Stomach (tissue), 9 donors: Measurements from ENCODE around the gene ZNF180. TPM values are rescaled to one million over a fixed set of nuclear protein-coding genes. Genes with fewer than 3 reads are reported as not detected.
A peak's percentile ranks its signal among the peaks of the same experiment; 100 is the strongest.

ENCODE experiments used
- DNase-seq, 2 donors: peaks; one replicate each; pipeline versions ENCODE4 v3.0.0 to v3.0.0-alpha.2; 2013 to 2019
- H3K27ac ChIP-seq, 5 donors: fragments of 200-600 bp in 4 of 5; sonication (generic) in 4 of 5; one replicate each; pipeline ENCODE4 v1.5.1; 2013 to 2019; ENCODE audit warnings: mild to moderate bottlenecking in 1 of 5, moderate library complexity in 1 of 5
- H3K27me3 ChIP-seq, 3 donors: fragments of 200-600 bp; sonication (generic); one replicate each; pipeline ENCODE4 v1.5.1; 2017 to 2019; ENCODE audit warnings: mixed run types in 1 of 3
- H3K36me3 ChIP-seq, 4 donors: fragments of 200-600 bp; sonication (generic); 1 replicate in 3 of 4; 2 replicates in 1 of 4; pipeline ENCODE4 v1.5.1; 2016 to 2019
- H3K4me1 ChIP-seq, 4 donors: fragments of 200-600 bp; sonication (generic); one replicate each; pipeline ENCODE4 v1.5.1; 2016 to 2019
- H3K4me3 ChIP-seq, 4 donors: fragments of 200-600 bp; sonication (generic) in 3 of 4; one replicate each; pipeline ENCODE4 v1.5.1; 2016 to 2019; ENCODE audit warnings: mild to moderate bottlenecking in 1 of 4
- H3K9me3 ChIP-seq, 4 donors: fragments of 200-600 bp; sonication (generic); one replicate each; pipeline ENCODE4 v1.5.1; 2016 to 2019
- EP300 ChIP-seq: sonication (generic); formaldehyde crosslinking; IDR thresholded peaks from one replicate; pipeline ENCODE4 v1.6.1; 2017; ENCODE audit warnings: antibody characterized with exemption
- POLR2A ChIP-seq, 4 donors: fragments of 450-650 bp; IDR thresholded peaks; one replicate each; pipeline ENCODE4 v1.6.1; 2016; ENCODE audit warnings: antibody characterized with exemption in 4 of 4, control low read depth in 2 of 4, mild to moderate bottlenecking in 1 of 4, moderate library complexity in 1 of 4
- POLR2AphosphoS5 ChIP-seq, 3 donors: sonication (generic); formaldehyde crosslinking; IDR thresholded peaks; one replicate each; pipeline ENCODE4 v1.6.1; 2016; ENCODE audit warnings: antibody characterized with exemption in 3 of 3
- WGBS, 5 donors: extraction: QIAGEN DNeasy Blood & Tissue Kit in 3 of 5; methylation state at CpG; one replicate each; pipeline versions ENCODE4 v1.1.5 to v1.1.7; 2013 to 2018; 5-methylcytosine and 5-hydroxymethylcytosine counted together
- intact Hi-C: fragments of 100-400 bp; cut with DNase I; formaldehyde crosslinking; loops from one replicate; pipeline ENCODE4 v1.15.1; 2023; ENCODE audit warnings: low total_unique reads
- polyA plus RNA-seq, 3 donors: library from polyadenylated mRNA; stranded (reverse); fragments of 200-250 nt; gene quantifications; one replicate each; pipeline ENCODE4 v1.2.3, GENCODE V29; 2013
- total RNA-seq, 5 donors: library from RNA; depleted of rRNA; stranded (reverse); fragments of >200 nt; gene quantifications; one replicate each; pipeline versions ENCODE4 v1.1.0 to v1.2.3, GENCODE V29; 2014 to 2016
- TF ChIP-seq, protein P1 (sequence below), 7 experiments: fragments of 450-650 bp in 4 of 7; fragments of 200-600 bp in 3 of 7; sonication (generic) in 3 of 7; IDR thresholded peaks; one replicate each; pipeline ENCODE4 v1.5.1; 2016 to 2019; ENCODE audit warnings: antibody characterized with exemption in 7 of 7, control low read depth in 2 of 7, mild to moderate bottlenecking in 1 of 7
- donor health status: healthy with polysubstance abuse.
- donor health status: Bipolar disorder and iron deficiency.
- donor health status: healthy.

Gene ZNF180
- total and polyA plus RNA-seq, 8 donors = 0.58 to 94.7 (median 7.3) TPM

DNA sequence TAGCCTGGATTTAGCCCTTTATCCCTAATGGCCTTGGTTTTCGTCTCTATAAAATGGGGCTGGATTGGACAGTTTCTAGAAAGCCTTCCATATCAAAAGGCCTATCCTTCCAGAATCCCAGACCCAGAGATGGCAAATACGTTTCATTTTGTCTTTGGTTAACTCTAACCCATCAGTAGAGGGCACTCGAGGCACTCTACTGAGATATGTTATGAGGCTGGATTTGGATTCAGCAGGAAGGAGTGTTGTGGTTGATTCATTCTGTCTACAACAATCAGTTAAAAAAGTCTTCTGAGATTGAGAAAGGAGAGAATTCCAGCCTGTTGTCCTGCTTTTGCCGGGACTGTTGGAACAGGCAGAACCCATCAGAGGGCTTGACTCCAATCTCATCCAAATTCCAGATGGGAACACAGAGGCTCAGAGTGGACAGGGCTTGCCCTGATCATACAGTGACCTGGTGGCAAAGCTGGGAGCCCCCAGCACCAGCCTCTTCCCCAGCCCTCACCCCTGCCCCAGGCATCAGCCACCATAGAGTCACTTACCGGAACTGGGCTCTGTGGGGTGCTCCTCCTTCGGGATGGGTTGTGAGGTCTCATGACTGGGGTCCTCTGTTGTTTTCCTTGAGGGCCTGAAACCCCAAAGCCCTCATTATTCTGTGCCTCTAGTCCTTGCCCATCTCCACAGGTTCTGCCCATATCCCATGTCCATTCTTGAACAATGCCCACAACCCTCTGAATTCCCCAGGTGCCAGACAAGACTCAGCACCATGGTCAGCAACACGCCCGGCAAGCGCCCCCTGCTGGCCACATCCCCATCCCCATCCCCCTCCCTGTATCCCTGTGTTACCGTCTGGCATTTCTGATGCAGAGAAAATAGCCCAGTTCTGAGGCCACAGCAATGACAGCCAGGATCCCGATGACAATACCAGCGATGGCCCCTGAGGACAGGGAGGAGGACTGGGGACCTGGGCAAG is 12.3 kb upstream of the ZNF180 start:
- Histone ChIP-seq H3K36me3 (no peaks in the 10 kb centered on the region), H3K27ac (no peak overlapping the region), H3K9me3 (peaks cover 0 to 32% (median 16%) of the 10 kb centered on the region in 4 donors), H3K4me3 (no peak overlapping the region), H3K4me1 (no peaks in the 10 kb centered on the region), H3K27me3 (peaks cover 0 to 38% (median 0%) of the 10 kb centered on the region in 3 donors)
- peak in 1 of 2 donors; percentile 44 for DNase-seq
- WGBS, 5 donors = 30 to 34% (median 32%) methylated on average over 11 to 12 of the region's 12 CpGs
- TF ChIP-seq POLR2A (IDR thresholded peaks at IDR 0.05) (no peak), POLR2AphosphoS5 (IDR thresholded peaks at IDR 0.05) (no peak), EP300 (no peak)
- TF ChIP-seq, protein P1, sequence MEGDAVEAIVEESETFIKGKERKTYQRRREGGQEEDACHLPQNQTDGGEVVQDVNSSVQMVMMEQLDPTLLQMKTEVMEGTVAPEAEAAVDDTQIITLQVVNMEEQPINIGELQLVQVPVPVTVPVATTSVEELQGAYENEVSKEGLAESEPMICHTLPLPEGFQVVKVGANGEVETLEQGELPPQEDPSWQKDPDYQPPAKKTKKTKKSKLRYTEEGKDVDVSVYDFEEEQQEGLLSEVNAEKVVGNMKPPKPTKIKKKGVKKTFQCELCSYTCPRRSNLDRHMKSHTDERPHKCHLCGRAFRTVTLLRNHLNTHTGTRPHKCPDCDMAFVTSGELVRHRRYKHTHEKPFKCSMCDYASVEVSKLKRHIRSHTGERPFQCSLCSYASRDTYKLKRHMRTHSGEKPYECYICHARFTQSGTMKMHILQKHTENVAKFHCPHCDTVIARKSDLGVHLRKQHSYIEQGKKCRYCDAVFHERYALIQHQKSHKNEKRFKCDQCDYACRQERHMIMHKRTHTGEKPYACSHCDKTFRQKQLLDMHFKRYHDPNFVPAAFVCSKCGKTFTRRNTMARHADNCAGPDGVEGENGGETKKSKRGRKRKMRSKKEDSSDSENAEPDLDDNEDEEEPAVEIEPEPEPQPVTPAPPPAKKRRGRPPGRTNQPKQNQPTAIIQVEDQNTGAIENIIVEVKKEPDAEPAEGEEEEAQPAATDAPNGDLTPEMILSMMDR (IDR thresholded peaks at IDR 0.05) = no peak
- intact Hi-C loops = no loop called here

DNA sequence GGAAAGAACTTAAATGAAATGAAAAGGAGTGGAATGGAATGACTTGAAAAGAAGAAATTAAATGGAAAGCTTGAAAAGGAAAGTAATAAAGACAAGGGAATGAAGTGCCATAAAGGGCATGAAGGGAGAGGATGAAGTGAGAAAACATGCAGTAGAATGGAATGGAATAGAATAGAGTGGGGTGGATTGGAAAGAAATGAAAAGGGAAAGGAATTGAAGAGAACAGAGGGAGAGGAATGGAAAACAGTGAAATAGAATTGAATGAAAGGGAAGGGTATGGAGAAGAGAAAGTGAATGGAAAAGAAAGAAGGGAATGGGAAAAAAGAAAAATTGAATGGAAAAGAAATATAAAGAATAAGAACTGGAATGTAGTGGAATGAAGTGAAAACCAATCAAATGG is 9.2 kb upstream of the ZNF180 start:
- no peaks in the 10 kb centered on the region for H3K36me3 ChIP-seq
- H3K4me3 ChIP-seq = no peak overlapping the region
- peaks cover 0 to 51% (median 10%) of the 10 kb centered on the region in 3 donors for H3K27me3 ChIP-seq
- no peak for DNase-seq
- TF ChIP-seq POLR2A (IDR thresholded peaks at IDR 0.05) = no peak
- H3K4me1 ChIP-seq = no peaks in the 10 kb centered on the region
- H3K27ac ChIP-seq = no peak overlapping the region
- intact Hi-C loops = no loop called here
- H3K9me3 ChIP-seq = peaks cover 0 to 33% (median 18%) of the 10 kb centered on the region in 4 donors

DNA sequence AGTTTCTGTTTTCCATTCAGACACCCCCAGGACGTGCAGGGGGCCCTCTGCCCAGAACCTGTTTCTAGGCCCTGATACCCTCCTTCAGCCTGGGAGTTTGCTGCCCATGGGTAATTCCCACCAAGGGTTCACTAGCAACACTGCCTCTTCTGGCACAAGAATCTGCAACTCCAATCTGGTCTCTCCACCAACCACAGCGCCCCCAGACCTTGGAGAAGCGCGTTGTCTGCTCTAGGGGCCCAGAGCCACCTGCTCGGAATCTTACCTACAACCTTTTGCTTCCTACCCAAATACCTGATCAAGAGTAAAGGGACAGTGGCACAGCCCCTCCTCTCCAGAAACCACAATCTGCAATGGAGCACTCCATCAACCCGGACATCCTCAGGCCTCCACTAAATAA is 763 bp downstream of the ZNF180 start:
- Histone ChIP-seq H3K9me3 (peaks cover 18 to 57% (median 42%) of the 10 kb centered on the region in 4 donors), H3K36me3 (peaks cover 25 to 40% (median 39%) of the 10 kb centered on the region in 4 donors), H3K27ac (peak overlapping the region in 1 of 5 donors; percentile 90), H3K27me3 (no peaks in the 10 kb centered on the region), H3K4me1 (peaks cover 13 to 25% (median 24%) of the 10 kb centered on the region in 4 donors), H3K4me3 (peak overlapping the region; percentile 71 to 90 (median 78))
- DNase-seq = no peak
- TF ChIP-seq POLR2AphosphoS5 (IDR thresholded peaks at IDR 0.05) (no peak), EP300 (no peak), POLR2A (IDR thresholded peaks at IDR 0.05) (no peak)
- TF ChIP-seq, protein P1 (IDR thresholded peaks at IDR 0.05) = no peak
- 16 to 25% (median 23%) methylated on average over 6 of the region's 6 CpGs for WGBS, 5 donors
- intact Hi-C loops = no loop called here

DNA sequence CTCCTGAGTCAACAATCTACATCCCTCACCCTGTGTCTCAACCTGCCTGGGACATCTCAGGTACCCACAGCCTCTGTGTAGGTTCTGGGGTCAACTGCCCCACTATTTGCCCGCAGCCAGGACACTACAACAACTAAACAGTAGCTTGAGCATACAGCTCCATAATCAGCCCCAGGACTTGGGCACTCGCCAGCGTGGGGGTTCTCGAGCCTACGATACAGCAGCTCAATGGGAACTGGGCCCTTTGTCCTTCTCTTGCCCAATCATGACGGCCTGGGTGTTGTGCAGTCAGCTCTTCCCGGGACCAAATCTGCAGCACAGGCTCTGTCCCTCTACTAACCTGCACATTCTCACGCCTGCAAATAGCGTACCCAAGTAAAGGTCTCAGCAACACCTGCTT is 1.3 kb downstream of the ZNF180 start:
- H3K36me3 ChIP-seq = peaks cover 30 to 46% (median 45%) of the 10 kb centered on the region in 4 donors
- TF ChIP-seq POLR2A (IDR thresholded peaks at IDR 0.05) (no peak), POLR2AphosphoS5 (IDR thresholded peaks at IDR 0.05) (no peak), EP300 (no peak)
- TF ChIP-seq, protein P1 (IDR thresholded peaks at IDR 0.05) = no peak
- no peak overlapping the region for H3K27ac ChIP-seq
- 96 to 100% (median 97%) methylated on average over 6 to 9 of the region's 9 CpGs for WGBS, 5 donors
- intact Hi-C loops = no loop called here
- H3K9me3 ChIP-seq = peaks cover 23 to 63% (median 47%) of the 10 kb centered on the region in 4 donors
- DNase-seq = peak in 1 of 2 donors; percentile 16
- peaks cover 13 to 25% (median 24%) of the 10 kb centered on the region in 4 donors for H3K4me1 ChIP-seq
- H3K4me3 ChIP-seq = peak overlapping the region; percentile 71 to 90 (median 78)
- H3K27me3 ChIP-seq = no peaks in the 10 kb centered on the region
